Osteoblast (primary cell): ENCODE data around the gene TBC1D21. TPM values are rescaled to one million over a fixed set of nuclear protein-coding genes. Genes with fewer than 3 reads are reported as not detected.

Experiments used
- DNase-seq: peaks from one replicate; pipeline ENCODE4 v3.0.0; 2011; ENCODE audit warnings: low spot score, mixed read lengths; ENCODE audit not compliant: insufficient read length; ENCODE audit errors: missing footprints
- H2AFZ ChIP-seq: 2 replicates; pipeline ENCODE4 v1.6.0; 2011; ENCODE audit warnings: mild to moderate bottlenecking, low read length
- H3K27ac ChIP-seq: 2 replicates; pipeline ENCODE4 v1.5.1; 2011; ENCODE audit warnings: mild to moderate bottlenecking, low read depth, low read length, moderate library complexity
- H3K27me3 ChIP-seq: 2 replicates; pipeline ENCODE4 v1.6.0; 2012; ENCODE audit warnings: mild to moderate bottlenecking, control low read depth, inconsistent platforms, low read length, moderate library complexity; ENCODE audit not compliant: insufficient read depth
- H3K36me3 ChIP-seq: 2 replicates; pipeline ENCODE4 v1.5.1; 2011; ENCODE audit warnings: mild to moderate bottlenecking, low read length, control low read depth, moderate library complexity; ENCODE audit not compliant: insufficient read depth
- H3K4me1 ChIP-seq: 2 replicates; pipeline ENCODE4 v1.5.1; 2011; ENCODE audit warnings: mild to moderate bottlenecking, low read length, control low read depth, moderate library complexity; ENCODE audit not compliant: insufficient read depth
- H3K4me2 ChIP-seq: 2 replicates; pipeline ENCODE4 v1.6.0; 2011; ENCODE audit warnings: mild to moderate bottlenecking, low read length; ENCODE audit not compliant: insufficient read depth
- H3K4me3 ChIP-seq: fragments of 200-600 bp; sonication (generic); 3 replicates; pipeline ENCODE4 v1.5.1; 2012; ENCODE audit warnings: mild to moderate bottlenecking, low read length, inconsistent platforms; ENCODE audit not compliant: insufficient read depth
- H3K79me2 ChIP-seq: 2 replicates; pipeline ENCODE4 v1.6.0; 2012; ENCODE audit warnings: mild to moderate bottlenecking, low read length, control low read depth, inconsistent platforms; ENCODE audit not compliant: insufficient read depth
- H3K9me3 ChIP-seq: 2 replicates; pipeline ENCODE4 v1.5.1; 2011; ENCODE audit warnings: low read depth, low read length, control low read depth
- H4K20me1 ChIP-seq: 2 replicates; pipeline ENCODE4 v1.6.0; 2012; ENCODE audit warnings: mild to moderate bottlenecking, low read length, control low read depth; ENCODE audit not compliant: insufficient read depth
- CTCF ChIP-seq: IDR thresholded peaks from 2 replicates; pipeline ENCODE4 v1.5.1; 2011; ENCODE audit warnings: mild to moderate bottlenecking, low read depth, low read length, moderate library complexity; ENCODE audit errors: extremely low read depth
- total RNA-seq: library from RNA; depleted of rRNA; stranded (reverse); fragments of >200 nt; gene quantifications from 2 replicates; pipeline ENCODE4 v1.2.3, GENCODE V29; 2012

TBC1D21 gene
- total RNA-seq, 1 donor: not detected

- no peak for TF ChIP-seq CTCF
- H2AFZ ChIP-seq: no peak overlapping the region
- H3K27ac ChIP-seq: no peak overlapping the region
- H3K79me2 ChIP-seq: no peaks in the 10 kb centered on the region
- no peak overlapping the region for H3K4me3 ChIP-seq
- no peak overlapping the region for H3K4me2 ChIP-seq
- peaks cover 48% of the 10 kb centered on the region for H3K27me3 ChIP-seq
- H4K20me1 ChIP-seq: no peaks in the 10 kb centered on the region
- no peak for DNase-seq
- H3K36me3 ChIP-seq: no peaks in the 10 kb centered on the region
- no peaks in the 10 kb centered on the region for H3K9me3 ChIP-seq
- peaks cover 10% of the 10 kb centered on the region for H3K4me1 ChIP-seq
Measured at GRCh38 chr15:73869216-73869995, 4.0 kb upstream of the TBC1D21 start.

GRCh38 chr15:73870700-73871408 is 2.5 kb upstream of the TBC1D21 start:
- H3K9me3 ChIP-seq: no peaks in the 10 kb centered on the region
- H3K4me2 ChIP-seq: no peak overlapping the region
- no peak overlapping the region for H2AFZ ChIP-seq
- H3K27ac ChIP-seq: no peak overlapping the region
- no peaks in the 10 kb centered on the region for H3K36me3 ChIP-seq
- H3K79me2 ChIP-seq: no peaks in the 10 kb centered on the region
- H3K27me3 ChIP-seq: peaks cover 36% of the 10 kb centered on the region
- H4K20me1 ChIP-seq: no peaks in the 10 kb centered on the region
- TF ChIP-seq CTCF: no peak
- peaks cover 10% of the 10 kb centered on the region for H3K4me1 ChIP-seq
- no peak overlapping the region for H3K4me3 ChIP-seq
- DNase-seq: no peak

GRCh38 chr15:73872346-73872745 is 1.0 kb upstream of the TBC1D21 start:
- no peak for DNase-seq
- Histone ChIP-seq H3K36me3 (no peaks in the 10 kb centered on the region), H3K27me3 (peaks cover 23% of the 10 kb centered on the region), H3K79me2 (no peaks in the 10 kb centered on the region), H3K27ac (no peak overlapping the region), H2AFZ (no peak overlapping the region), H3K4me2 (no peak overlapping the region), H4K20me1 (no peaks in the 10 kb centered on the region), H3K4me3 (no peak overlapping the region), H3K4me1 (peaks cover 10% of the 10 kb centered on the region), H3K9me3 (no peaks in the 10 kb centered on the region)
- TF ChIP-seq CTCF: no peak

- H3K4me1 ChIP-seq: peaks cover 10% of the 10 kb centered on the region
- H3K4me2 ChIP-seq: no peak overlapping the region
- H3K4me3 ChIP-seq: no peak overlapping the region
- H4K20me1 ChIP-seq: no peaks in the 10 kb centered on the region
- H3K27me3 ChIP-seq: peaks cover 10% of the 10 kb centered on the region
- no peak overlapping the region for H3K27ac ChIP-seq
- no peaks in the 10 kb centered on the region for H3K79me2 ChIP-seq
- no peaks in the 10 kb centered on the region for H3K36me3 ChIP-seq
- no peak for DNase-seq
- no peaks in the 10 kb centered on the region for H3K9me3 ChIP-seq
- TF ChIP-seq CTCF: peak; percentile 70
- no peak overlapping the region for H2AFZ ChIP-seq
Measured at GRCh38 chr15:73873889-73874511, 636 bp downstream of the TBC1D21 start.
